HUES6 (cell line): ENCODE measurements around the gene AMPH.
"Not testable (repeated sequence)": the region's sequence is repeated elsewhere in the genome, so short reads cannot be mapped to it uniquely, and the experiment has no call there.

Source experiments
- H3K27ac ChIP-seq: 2 replicates; pipeline ENCODE4 v1.7.0; 2013; ENCODE audit warnings: low read depth, mild to moderate bottlenecking, low read length, inconsistent platforms
- H3K27me3 ChIP-seq: 2 replicates; pipeline ENCODE4 v1.6.1; 2013; ENCODE audit warnings: low read length; ENCODE audit not compliant: control insufficient read depth, insufficient read depth
- H3K36me3 ChIP-seq: 2 replicates; pipeline ENCODE4 v1.6.1; 2013; ENCODE audit warnings: low read length; ENCODE audit not compliant: control insufficient read depth, insufficient read depth
- H3K4me1 ChIP-seq: 2 replicates; pipeline ENCODE4 v1.6.1; 2013; ENCODE audit warnings: low read length; ENCODE audit not compliant: control insufficient read depth, insufficient read depth
- H3K4me3 ChIP-seq: 2 replicates; pipeline ENCODE4 v1.5.1; 2013; ENCODE audit warnings: low read depth, low read length
- H3K9ac ChIP-seq: one replicate; pipeline ENCODE4 v1.6.1; 2013; ENCODE audit warnings: mild to moderate bottlenecking, low read length
- H3K9me3 ChIP-seq: 2 replicates; pipeline ENCODE4 v1.6.1; 2013; ENCODE audit warnings: low read depth, low read length; ENCODE audit not compliant: control insufficient read depth, insufficient read depth

AMPH gene

GRCh38 chr7:38428041-38428440 lies 203.1 kb downstream of the AMPH start:
- no peaks in the 10 kb centered on the region for H3K36me3 ChIP-seq

GRCh38 chr7:38427279-38427955 lies 203.8 kb downstream of the AMPH start:
- no peaks in the 10 kb centered on the region; the same call in 1 of the 2 replicates for H3K27me3 ChIP-seq
- no peak overlapping the region for H3K27ac ChIP-seq
- H3K4me3 ChIP-seq, result no peak overlapping the region
- H3K36me3 ChIP-seq, result no peaks in the 10 kb centered on the region
- H3K9ac ChIP-seq, result no peak overlapping the region
- no peaks in the 10 kb centered on the region for H3K4me1 ChIP-seq
- no peaks in the 10 kb centered on the region for H3K9me3 ChIP-seq

More at GRCh38 chr7:38428041-38428440, 203.1 kb downstream of the AMPH start:
- no peak overlapping the region for H3K4me3 ChIP-seq
- no peak overlapping the region for H3K9ac ChIP-seq
- H3K27ac ChIP-seq, result no peak overlapping the region
- H3K27me3 ChIP-seq, result no peaks in the 10 kb centered on the region; the same call in 1 of the 2 replicates
- H3K9me3 ChIP-seq, result no peaks in the 10 kb centered on the region
- H3K4me1 ChIP-seq, result no peaks in the 10 kb centered on the region

GRCh38 chr7:38425509-38425908 lies 205.7 kb downstream of the AMPH start:
- H3K4me3 ChIP-seq, result no peak overlapping the region
- H3K9me3 ChIP-seq, result no peaks in the 10 kb centered on the region
- no peaks in the 10 kb centered on the region for H3K4me1 ChIP-seq
- H3K9ac ChIP-seq, result no peak overlapping the region
- no peaks in the 10 kb centered on the region for H3K36me3 ChIP-seq
- no peaks in the 10 kb centered on the region; the same call in 1 of the 2 replicates for H3K27me3 ChIP-seq
- no peak overlapping the region for H3K27ac ChIP-seq

- H3K9me3 ChIP-seq, result no peaks in the 10 kb centered on the region
- H3K27ac ChIP-seq, result no peak overlapping the region
- H3K27me3 ChIP-seq, result no peaks in the 10 kb centered on the region; the same call in 1 of the 2 replicates
- no peaks in the 10 kb centered on the region for H3K4me1 ChIP-seq
- no peak overlapping the region for H3K9ac ChIP-seq
- H3K36me3 ChIP-seq, result no peaks in the 10 kb centered on the region
- no peak overlapping the region for H3K4me3 ChIP-seq
These were observed 206.3 kb downstream of the AMPH start for GRCh38 chr7:38424750-38425463.

- H3K36me3 ChIP-seq, result no peaks in the 10 kb centered on the region
- no peaks in the 10 kb centered on the region for H3K4me1 ChIP-seq
- no peaks in the 10 kb centered on the region for H3K27me3 ChIP-seq
- H3K9me3 ChIP-seq, result no peaks in the 10 kb centered on the region
- H3K4me3 ChIP-seq, result no peak overlapping the region
- H3K27ac ChIP-seq, result no peak overlapping the region
- no peak overlapping the region for H3K9ac ChIP-seq
These were observed 217.4 kb downstream of the AMPH start for GRCh38 chr7:38413784-38414183.

- Histone ChIP-seq H3K27ac (no peak overlapping the region), H3K9ac (no peak overlapping the region), H3K36me3 (no peaks in the 10 kb centered on the region), H3K27me3 (no peaks in the 10 kb centered on the region), H3K4me1 (no peaks in the 10 kb centered on the region), H3K4me3 (no peak overlapping the region), H3K9me3 (no peaks in the 10 kb centered on the region)
These were observed 219.8 kb downstream of the AMPH start for GRCh38 chr7:38411404-38411803.

GRCh38 chr7:38410056-38410455 lies 221.1 kb downstream of the AMPH start:
- no peaks in the 10 kb centered on the region for H3K9me3 ChIP-seq
- no peak overlapping the region for H3K9ac ChIP-seq
- no peaks in the 10 kb centered on the region for H3K27me3 ChIP-seq
- no peaks in the 10 kb centered on the region for H3K4me1 ChIP-seq
- no peak overlapping the region for H3K4me3 ChIP-seq
- H3K27ac ChIP-seq, result no peak overlapping the region
- no peaks in the 10 kb centered on the region for H3K36me3 ChIP-seq

GRCh38 chr7:38409531-38409930 lies 221.6 kb downstream of the AMPH start:
- H3K4me1 ChIP-seq, result no peaks in the 10 kb centered on the region

GRCh38 chr7:38398725-38399321 lies 232.3 kb downstream of the AMPH start:
- H3K4me1 ChIP-seq, result no peaks in the 10 kb centered on the region
- no peak overlapping the region for H3K9ac ChIP-seq
- H3K4me3 ChIP-seq, result no peak overlapping the region
- no peak overlapping the region for H3K27ac ChIP-seq
- no peaks in the 10 kb centered on the region for H3K27me3 ChIP-seq
- H3K9me3 ChIP-seq, result no peaks in the 10 kb centered on the region
- no peaks in the 10 kb centered on the region for H3K36me3 ChIP-seq

More at GRCh38 chr7:38409531-38409930, 221.6 kb downstream of the AMPH start:
- H3K9me3 ChIP-seq, result no peaks in the 10 kb centered on the region
- H3K9ac ChIP-seq, result no peak overlapping the region
- H3K36me3 ChIP-seq, result no peaks in the 10 kb centered on the region
- H3K4me3 ChIP-seq, result no peak overlapping the region
- no peak overlapping the region for H3K27ac ChIP-seq
- no peaks in the 10 kb centered on the region for H3K27me3 ChIP-seq

GRCh38 chr7:38396852-38397251 lies 234.3 kb downstream of the AMPH start:
- no peaks in the 10 kb centered on the region for H3K36me3 ChIP-seq
- H3K4me3 ChIP-seq, result no peak overlapping the region
- no peaks in the 10 kb centered on the region for H3K27me3 ChIP-seq

GRCh38 chr7:38395921-38396552 lies 235.1 kb downstream of the AMPH start:
- not testable (repeated sequence) for H3K36me3 ChIP-seq, H3K27ac ChIP-seq, H3K4me3 ChIP-seq, H3K27me3 ChIP-seq, H3K9me3 ChIP-seq, H3K4me1 ChIP-seq, H3K9ac ChIP-seq

More at GRCh38 chr7:38396852-38397251, 234.3 kb downstream of the AMPH start:
- no peak overlapping the region for H3K27ac ChIP-seq
- no peak overlapping the region for H3K9ac ChIP-seq
- H3K9me3 ChIP-seq, result no peaks in the 10 kb centered on the region
- H3K4me1 ChIP-seq, result no peaks in the 10 kb centered on the region
